Coronary artery (tissue), 2 donors: ENCODE data around the gene F2R.

Experiments
- DNase-seq: peaks from one replicate; pipeline ENCODE4 v3.0.0-alpha.2; 2017; ENCODE audit warnings: low spot score
- H3K27ac ChIP-seq, 2 donors: fragments of 200-600 bp; sonication (generic); one replicate each; pipeline ENCODE4 v1.5.1; 2016 to 2019
- H3K4me3 ChIP-seq: fragments of 200-600 bp; sonication (generic); 2 replicates; pipeline ENCODE4 v1.5.1; 2016; ENCODE audit warnings: mild to moderate bottlenecking, moderate library complexity
- TF ChIP-seq, protein P1 (sequence below): fragments of 200-600 bp; sonication (generic); IDR thresholded peaks from one replicate; pipeline ENCODE4 v1.5.1; 2019; ENCODE audit warnings: antibody characterized with exemption

Gene F2R

DNA sequence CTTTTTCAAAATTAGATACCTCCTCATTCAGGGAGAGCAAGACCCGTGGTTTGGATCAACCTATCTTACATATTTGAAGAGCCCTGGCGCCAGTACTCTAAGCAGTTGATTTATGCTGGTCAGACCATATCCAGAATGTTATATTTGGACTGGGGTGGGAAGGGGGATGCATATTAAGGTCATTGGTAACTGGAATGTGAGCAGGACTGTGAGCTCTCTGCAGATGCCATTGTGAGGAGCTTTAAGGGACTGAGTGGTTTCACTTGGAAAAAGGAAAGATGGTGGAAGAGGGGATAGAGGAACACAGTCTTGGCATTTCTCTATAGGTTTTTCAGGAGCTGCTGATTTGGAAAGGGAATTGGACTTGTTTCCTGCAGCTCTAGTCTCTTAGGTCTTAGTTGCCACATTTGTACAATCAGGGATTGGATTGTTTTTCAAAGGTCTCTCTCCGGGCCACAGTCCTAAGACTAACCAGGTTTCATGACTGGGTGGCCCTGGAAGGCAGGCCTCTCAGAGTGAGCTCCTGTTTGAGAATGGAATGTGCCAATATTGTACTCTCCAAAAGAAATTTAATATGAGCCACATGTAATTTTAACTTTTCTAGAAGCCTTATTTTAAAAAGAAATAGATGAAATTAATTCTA is 25.8 kb upstream of the F2R start:
- no peak overlapping the region for H3K27ac ChIP-seq

DNA sequence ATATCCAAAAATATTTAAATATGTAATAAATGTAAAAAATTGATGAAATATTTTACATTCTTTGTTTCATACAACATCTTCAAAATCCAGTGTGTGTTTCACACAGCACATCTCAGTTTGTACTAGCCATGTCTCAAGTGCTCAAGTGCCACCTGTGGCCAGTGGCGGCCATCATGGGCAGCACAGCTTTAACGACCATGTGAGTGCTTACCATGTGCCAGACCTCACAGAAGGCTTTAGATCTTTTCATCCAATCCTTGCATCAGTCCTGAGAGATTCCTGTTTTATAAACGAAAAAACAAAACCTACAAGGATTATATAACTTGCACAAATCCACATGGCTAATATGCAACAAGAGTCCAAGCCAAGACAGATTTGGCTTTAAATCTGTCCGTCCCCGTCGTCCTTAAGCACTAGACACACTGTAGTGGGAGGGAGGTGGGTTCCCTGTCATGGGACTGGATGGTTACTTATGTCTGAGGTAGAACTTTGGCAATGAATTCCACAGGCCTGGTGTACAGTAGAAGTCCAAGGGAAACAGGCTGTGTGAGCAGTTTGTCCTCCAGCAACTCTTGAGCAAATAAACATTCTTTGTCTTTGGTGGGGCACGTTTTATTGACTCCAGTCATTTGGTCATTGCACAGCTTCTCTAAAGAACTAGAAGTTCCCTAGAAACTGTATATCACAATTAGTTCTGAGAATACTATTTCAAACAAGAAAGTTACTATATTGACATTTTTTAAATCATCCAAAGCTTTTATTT is 25.0 kb upstream of the F2R start:
- peak overlapping the region in 1 of 2 donors; percentile 63 for H3K27ac ChIP-seq
- TF ChIP-seq, protein P1, sequence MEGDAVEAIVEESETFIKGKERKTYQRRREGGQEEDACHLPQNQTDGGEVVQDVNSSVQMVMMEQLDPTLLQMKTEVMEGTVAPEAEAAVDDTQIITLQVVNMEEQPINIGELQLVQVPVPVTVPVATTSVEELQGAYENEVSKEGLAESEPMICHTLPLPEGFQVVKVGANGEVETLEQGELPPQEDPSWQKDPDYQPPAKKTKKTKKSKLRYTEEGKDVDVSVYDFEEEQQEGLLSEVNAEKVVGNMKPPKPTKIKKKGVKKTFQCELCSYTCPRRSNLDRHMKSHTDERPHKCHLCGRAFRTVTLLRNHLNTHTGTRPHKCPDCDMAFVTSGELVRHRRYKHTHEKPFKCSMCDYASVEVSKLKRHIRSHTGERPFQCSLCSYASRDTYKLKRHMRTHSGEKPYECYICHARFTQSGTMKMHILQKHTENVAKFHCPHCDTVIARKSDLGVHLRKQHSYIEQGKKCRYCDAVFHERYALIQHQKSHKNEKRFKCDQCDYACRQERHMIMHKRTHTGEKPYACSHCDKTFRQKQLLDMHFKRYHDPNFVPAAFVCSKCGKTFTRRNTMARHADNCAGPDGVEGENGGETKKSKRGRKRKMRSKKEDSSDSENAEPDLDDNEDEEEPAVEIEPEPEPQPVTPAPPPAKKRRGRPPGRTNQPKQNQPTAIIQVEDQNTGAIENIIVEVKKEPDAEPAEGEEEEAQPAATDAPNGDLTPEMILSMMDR: no peak
- DNase-seq: no peak
- H3K4me3 ChIP-seq: no peak overlapping the region

More for the DNA sequence above, 25.8 kb upstream of the F2R start:
- TF ChIP-seq, protein P1: no peak
- no peak for DNase-seq
- H3K4me3 ChIP-seq: no peak overlapping the region

DNA sequence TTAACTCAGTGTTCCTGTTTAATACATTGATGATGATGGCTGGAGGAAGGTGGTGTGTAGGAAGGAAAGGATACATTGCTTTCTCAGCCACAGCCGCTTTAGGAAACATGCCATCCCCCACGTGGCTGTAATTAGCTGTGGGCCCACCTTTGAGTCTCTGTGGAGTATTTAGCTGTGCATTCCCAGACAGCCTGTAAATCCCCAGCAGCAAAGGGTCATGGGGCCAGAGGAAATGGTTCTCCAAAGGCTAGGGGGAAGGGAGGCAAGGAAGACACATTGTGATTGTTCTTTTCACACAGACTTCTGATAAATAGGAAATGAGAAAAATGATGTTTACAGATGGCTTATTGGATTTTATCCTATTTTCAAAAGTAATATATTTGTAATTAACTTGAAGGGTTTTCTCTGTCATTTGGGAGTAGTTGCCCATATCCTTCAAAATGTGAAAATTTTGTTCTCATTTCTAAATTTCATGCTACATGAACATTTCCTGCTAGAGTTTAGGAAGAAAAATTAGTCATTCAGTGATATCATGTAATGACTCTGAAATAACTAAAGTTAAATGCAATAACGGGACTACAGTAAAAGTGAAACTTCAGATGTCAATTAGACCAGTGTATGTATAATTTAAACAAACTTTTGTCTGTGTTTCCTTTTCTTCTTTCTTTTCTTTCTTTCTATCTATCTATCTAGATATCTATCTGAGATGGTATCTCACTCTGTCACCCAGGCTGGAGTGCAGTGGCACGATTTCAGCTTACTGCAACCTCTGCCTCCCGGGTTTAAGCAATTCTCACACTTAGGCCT is 24.3 kb upstream of the F2R start:
- Histone ChIP-seq H3K27ac (peak overlapping the region in 1 of 2 donors; percentile 63), H3K4me3 (no peak overlapping the region)
- TF ChIP-seq, protein P1: no peak
- no peak for DNase-seq

DNA sequence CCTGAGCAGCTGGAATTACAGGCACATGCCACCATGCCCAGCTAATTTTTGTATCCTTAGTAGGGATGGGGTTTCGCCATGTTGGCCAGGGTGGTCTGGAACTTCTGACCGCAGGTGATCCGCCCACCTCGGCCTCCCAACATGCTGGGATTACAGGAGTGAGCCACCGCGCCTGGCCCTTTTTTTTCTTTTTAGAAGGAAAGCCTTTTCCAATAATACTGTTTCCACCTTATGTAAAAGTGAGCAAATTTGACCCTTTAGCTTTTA is 23.7 kb upstream of the F2R start:
- Histone ChIP-seq H3K27ac (peak overlapping the region in 1 of 2 donors; percentile 29), H3K4me3 (no peak overlapping the region)
- TF ChIP-seq, protein P1: no peak
- DNase-seq: no peak

DNA sequence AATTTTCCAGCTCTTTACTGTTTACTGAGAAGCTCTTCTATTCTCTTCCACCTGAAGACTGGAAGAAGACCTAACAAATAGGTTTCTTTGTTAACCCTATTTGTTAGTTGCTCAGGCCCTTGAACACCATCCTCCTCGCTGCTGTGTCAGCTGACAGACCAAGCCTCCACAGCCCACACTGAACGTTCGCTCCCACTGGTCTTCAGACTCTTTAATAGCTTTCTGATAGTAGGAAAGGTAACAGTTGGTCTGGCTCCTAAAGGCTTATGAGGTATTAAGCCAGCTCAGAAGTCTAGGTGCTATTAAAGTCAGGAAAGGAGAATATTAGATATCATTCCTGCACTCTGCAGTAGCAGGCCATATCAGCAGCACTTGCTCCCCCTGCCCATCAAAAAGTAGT is 23.3 kb upstream of the F2R start:
- TF ChIP-seq, protein P1: no peak
- Histone ChIP-seq H3K4me3 (no peak overlapping the region), H3K27ac (no peak overlapping the region)
- no peak for DNase-seq

DNA sequence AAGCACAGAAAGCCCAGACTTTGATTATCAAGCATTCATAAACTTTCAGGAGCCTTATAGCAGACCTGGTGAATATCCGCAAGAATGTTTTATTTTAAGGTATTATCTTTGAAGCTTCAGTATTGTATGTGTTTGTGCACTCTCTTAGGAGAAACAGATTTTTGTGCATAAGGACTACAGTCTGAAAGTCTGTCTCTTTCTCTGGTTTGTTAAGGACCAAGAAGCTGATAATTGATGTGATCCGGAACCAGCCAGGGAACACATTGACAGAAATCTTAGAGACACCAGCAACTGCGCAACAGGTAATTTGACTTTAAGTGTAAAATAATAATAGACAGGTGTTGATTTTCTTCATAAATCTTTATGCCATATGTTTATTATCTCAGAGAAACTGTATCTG is 22.8 kb upstream of the F2R start:
- no peak overlapping the region for H3K27ac ChIP-seq
- H3K4me3 ChIP-seq: no peak overlapping the region
- DNase-seq: no peak
- TF ChIP-seq, protein P1: no peak
